SK-N-MC (cell line): Measurements from ENCODE around the gene SNX1.

Experiments
- DNase-seq: peaks from one replicate; pipeline ENCODE4 v3.0.0-alpha.2; 2011; ENCODE audit warnings: low read depth, low spot score
- H3K27ac ChIP-seq: fragments of 200-600 bp; sonication (generic); 2 replicates; pipeline ENCODE4 v1.5.1; 2016; ENCODE audit warnings: mixed run types
- H3K36me3 ChIP-seq: fragments of 200-600 bp; sonication (generic); 2 replicates; pipeline ENCODE4 v1.6.1; 2017; ENCODE audit warnings: antibody characterized with exemption, low read length, mixed read lengths; ENCODE audit not compliant: insufficient read depth
- H3K4me3 ChIP-seq: fragments of 200-600 bp; sonication (generic); 2 replicates; pipeline ENCODE4 v1.5.1; 2016
- H3K9ac ChIP-seq: fragments of 200-600 bp; sonication (generic); 2 replicates; pipeline ENCODE4 v1.8.0; 2017; ENCODE audit warnings: mixed run types, mixed read lengths; ENCODE audit not compliant: insufficient read length
- H3K9me3 ChIP-seq: fragments of 200-600 bp; sonication (generic); 2 replicates; pipeline ENCODE4 v1.6.1; 2017; ENCODE audit warnings: low read depth, mild to moderate bottlenecking, antibody characterized with exemption, low read length, moderate library complexity, mixed read lengths
- EZH2 ChIP-seq: fragments of 200-600 bp; sonication (generic); IDR thresholded peaks from one replicate; pipeline ENCODE4 v1.6.1; 2017; ENCODE audit warnings: antibody characterized with exemption
- FOXP2 ChIP-seq: optimal IDR thresholded peaks from 2 replicates; pipeline ENCODE3; 2011; ENCODE audit warnings: mild to moderate bottlenecking, moderate library complexity; ENCODE audit not compliant: insufficient read depth; ENCODE audit errors: extremely low read length, control extremely low read depth
- POLR2AphosphoS5 ChIP-seq: IDR thresholded peaks from 2 replicates; pipeline ENCODE4 v1.6.1; 2012; ENCODE audit warnings: mild to moderate bottlenecking, low read depth, low read length, borderline replicate concordance

Gene SNX1

DNA sequence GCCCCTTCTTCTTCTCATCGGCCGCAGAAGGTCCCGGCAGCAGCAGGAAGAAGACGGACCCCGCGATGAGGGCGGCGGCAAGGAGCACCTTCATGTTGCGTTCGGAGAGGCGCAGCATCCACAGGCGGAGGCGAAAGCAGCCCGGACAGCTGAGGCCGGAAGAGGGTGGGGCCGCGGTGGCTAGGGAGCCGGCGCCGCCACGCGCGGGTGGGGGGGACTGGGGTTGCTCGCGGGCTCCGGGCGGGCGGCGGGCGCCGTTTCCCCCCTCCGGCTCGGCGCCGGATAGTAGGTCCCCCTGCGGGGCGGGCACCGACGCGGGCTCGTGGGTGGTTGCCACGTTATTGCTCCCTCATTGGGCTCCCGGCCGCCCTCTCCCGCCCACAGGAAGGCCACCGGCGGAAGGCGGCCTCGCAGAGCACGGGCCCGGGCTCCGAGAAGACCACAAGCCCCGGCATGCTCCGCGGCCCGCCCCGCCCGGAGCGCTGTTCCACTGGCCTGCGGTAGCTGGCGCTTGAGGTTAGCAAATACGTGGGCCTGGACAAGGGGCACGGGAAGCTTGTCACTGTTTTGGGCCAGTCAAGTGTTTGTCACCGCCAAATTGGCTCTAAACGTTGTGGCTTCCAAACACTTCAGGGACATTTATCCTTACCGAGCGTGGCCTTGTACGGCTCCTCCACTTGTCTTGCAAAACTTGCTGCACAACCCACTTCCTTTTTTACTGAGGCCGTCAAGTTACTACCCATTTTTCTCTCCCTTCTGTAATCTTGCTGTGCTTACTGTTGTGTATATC is 67.3 kb downstream of the SNX1 start, which contains the start of gene PPIB:
TSS of gene PPIB (minus strand) at position 154 of the 790 bp plus-strand sequence. CDS start at position 118, 36 bp downstream.
- peaks cover 22% of the 10 kb centered on the region for H3K36me3 ChIP-seq
- H3K27ac ChIP-seq = peak within 1 kb of the TSS; percentile 37; the same call in 1 of the 2 replicates
- TF ChIP-seq FOXP2 = peak; percentile 37
- no peak for TF ChIP-seq EZH2
- peak; percentile 79 for TF ChIP-seq POLR2AphosphoS5

GRCh38 chr15:64163659-64164362 is 68.0 kb downstream of the SNX1 start:
- peak overlapping the region; percentile 66 for H3K9ac ChIP-seq

More for the DNA sequence above, 67.3 kb downstream of the SNX1 start, which contains the start of gene PPIB:
- H3K4me3 ChIP-seq = peak within 1 kb of the TSS; percentile 88
- peak within 1 kb of the TSS; percentile 84 for H3K9ac ChIP-seq
- DNase-seq = peak; percentile 60
- no peaks in the 10 kb centered on the region for H3K9me3 ChIP-seq

DNA sequence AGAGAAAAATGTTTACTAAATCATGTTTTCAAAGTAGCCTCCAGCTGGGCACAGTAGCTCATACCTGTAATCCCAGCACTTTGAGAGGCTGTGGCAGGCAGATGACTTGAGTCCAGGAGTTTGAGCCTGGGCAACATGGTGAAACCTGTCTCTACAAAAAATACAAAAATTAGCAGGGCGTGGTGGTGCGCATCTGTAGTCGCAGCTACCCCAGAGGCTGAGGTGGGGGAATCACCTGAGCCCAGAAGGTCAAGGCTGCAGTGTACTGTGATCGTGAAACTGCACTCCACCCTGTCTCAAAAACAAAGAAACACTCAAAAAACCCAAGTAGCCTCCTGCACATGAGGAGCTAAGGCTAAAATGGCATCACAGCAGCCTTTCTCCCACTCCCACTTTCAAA is 68.7 kb downstream of the SNX1 start:
- DNase-seq = no peak

More at GRCh38 chr15:64163659-64164362, 68.0 kb downstream of the SNX1 start:
- TF ChIP-seq POLR2AphosphoS5 (no peak), FOXP2 (no peak), EZH2 (no peak)
- Histone ChIP-seq H3K9me3 (no peaks in the 10 kb centered on the region), H3K27ac (peak overlapping the region; percentile 37; the same call in 1 of the 2 replicates), H3K36me3 (peaks cover 14% of the 10 kb centered on the region), H3K4me3 (peak overlapping the region; percentile 88)
- DNase-seq = no peak

DNA sequence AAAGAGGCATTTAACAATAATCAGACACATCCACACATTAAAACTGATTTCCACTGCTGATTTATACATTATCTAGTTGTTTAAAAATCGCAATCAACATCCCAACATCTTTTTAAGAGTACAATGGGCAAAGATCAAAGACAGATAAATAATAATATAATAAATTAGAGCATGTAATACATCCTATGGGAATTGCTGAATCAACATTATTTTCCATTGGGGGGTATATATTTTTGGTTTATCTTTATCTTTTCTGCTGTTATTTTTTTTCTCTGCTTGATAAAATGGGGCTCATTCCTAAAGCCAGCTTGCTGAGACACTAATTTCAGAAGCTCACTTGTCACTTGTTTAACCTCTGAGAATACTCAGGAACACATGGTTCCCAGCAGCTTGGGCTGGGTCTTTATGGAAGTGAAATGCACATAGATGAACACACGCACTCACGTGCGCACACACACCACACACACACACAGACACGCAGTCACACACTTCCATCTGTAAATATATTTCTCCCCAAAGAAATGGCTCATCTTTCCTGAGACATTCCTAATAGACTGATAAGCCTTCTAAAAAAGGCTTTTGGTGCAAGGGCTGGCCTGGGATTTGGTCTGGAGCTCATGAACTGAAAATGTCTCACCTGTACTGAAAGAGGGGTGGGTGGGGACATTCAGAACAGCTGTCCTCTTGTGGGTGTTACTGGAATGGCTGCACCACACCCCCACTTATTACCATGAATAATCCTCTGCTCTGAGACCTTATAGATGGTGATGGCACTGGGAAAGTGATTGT is 70.5 kb downstream of the SNX1 start:
- no peak for DNase-seq
- no peak for TF ChIP-seq POLR2AphosphoS5
- no peak for TF ChIP-seq FOXP2
- no peak for TF ChIP-seq EZH2
- no peak overlapping the region for H3K9ac ChIP-seq
- no peak overlapping the region for H3K27ac ChIP-seq
- no peak overlapping the region for H3K4me3 ChIP-seq
- H3K9me3 ChIP-seq = no peaks in the 10 kb centered on the region
- H3K36me3 ChIP-seq = no peaks in the 10 kb centered on the region

More for the DNA sequence above, 68.7 kb downstream of the SNX1 start:
- H3K9me3 ChIP-seq = no peaks in the 10 kb centered on the region
- peaks cover 9% of the 10 kb centered on the region for H3K36me3 ChIP-seq
- H3K4me3 ChIP-seq = no peak overlapping the region
- TF ChIP-seq EZH2 (no peak), FOXP2 (no peak), POLR2AphosphoS5 (no peak)
- H3K9ac ChIP-seq = no peak overlapping the region
- H3K27ac ChIP-seq = no peak overlapping the region

DNA sequence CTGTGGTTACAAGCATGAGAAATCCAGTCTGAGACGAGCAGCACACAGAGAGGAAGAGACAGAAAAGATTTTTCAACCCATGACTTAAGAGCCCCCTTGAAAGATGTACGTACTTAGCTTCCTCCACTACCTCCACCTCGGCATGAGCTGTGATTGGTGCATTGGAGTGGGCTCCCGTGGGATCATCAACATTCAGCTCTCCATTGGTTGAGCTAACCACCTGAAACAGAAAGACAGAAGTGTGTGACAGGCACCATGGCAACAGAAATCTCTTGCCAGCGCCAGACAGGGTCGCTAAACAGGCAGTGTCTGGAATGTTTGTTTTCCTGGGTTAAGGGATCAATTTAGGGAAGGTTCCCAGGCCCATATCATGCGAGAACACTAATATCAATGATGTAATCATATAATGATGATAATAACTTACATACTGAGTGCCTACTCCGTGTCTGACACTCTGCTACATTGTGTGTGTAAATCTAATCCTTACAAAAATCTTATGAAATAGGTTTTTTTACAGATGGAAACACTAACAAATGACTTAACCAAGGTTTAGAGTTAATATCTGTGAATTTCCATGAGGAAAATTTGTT is 84.5 kb downstream of the SNX1 start:
- H3K27ac ChIP-seq = no peak overlapping the region
- H3K9me3 ChIP-seq = no peaks in the 10 kb centered on the region
- H3K9ac ChIP-seq = no peak overlapping the region
- TF ChIP-seq POLR2AphosphoS5 (no peak), FOXP2 (no peak), EZH2 (no peak)
- H3K4me3 ChIP-seq = no peak overlapping the region
- no peak for DNase-seq
- peaks cover 13% of the 10 kb centered on the region for H3K36me3 ChIP-seq

DNA sequence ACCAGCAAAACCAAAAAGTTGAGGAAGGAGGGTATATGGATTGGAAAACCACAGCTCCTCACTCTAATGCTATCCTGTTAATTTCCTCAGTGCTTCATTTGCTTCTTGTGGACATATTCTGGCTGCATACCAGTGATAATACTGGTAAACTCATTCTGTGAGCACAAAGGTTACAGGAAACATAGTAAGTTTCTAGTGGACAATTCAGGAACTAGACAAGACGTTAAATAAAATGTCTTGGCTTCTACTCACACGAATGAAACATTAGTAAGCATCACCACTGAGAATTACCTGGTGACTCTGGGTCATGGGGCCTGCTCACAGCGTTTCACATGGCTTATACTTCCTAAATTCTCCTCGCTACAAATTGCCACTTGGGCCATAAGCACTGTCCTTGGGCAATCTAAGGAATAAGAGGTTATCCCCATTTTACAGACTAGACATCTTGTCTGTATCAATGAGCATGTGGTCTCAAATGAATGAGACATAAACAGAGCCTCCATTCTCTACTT is 87.1 kb downstream of the SNX1 start:
- H3K36me3 ChIP-seq = peaks cover 17% of the 10 kb centered on the region
- H3K9ac ChIP-seq = no peak overlapping the region
- H3K27ac ChIP-seq = no peak overlapping the region
- no peak for DNase-seq
- H3K4me3 ChIP-seq = no peak overlapping the region
- no peaks in the 10 kb centered on the region for H3K9me3 ChIP-seq
- TF ChIP-seq EZH2 (no peak), POLR2AphosphoS5 (no peak), FOXP2 (no peak)

GRCh38 chr15:64185146-64185911 is 89.5 kb downstream of the SNX1 start:
- H3K27ac ChIP-seq = no peak overlapping the region
- H3K4me3 ChIP-seq = no peak overlapping the region
- TF ChIP-seq EZH2 (no peak), FOXP2 (no peak), POLR2AphosphoS5 (no peak)
- H3K9ac ChIP-seq = no peak overlapping the region
- peaks cover 17% of the 10 kb centered on the region for H3K36me3 ChIP-seq
- no peak for DNase-seq
- no peaks in the 10 kb centered on the region for H3K9me3 ChIP-seq
